Lung (tissue), 12 donors: ENCODE measurements around the gene ETV5. TPM values are rescaled to one million over a fixed set of nuclear protein-coding genes. Genes with fewer than 3 reads are reported as not detected.

ENCODE experiments used
- ATAC-seq: fragments of 200-7000 bp; cut with Tn5 transposase; one replicate; pipeline ENCODE4 v1.9.1; 2020; ENCODE audit warnings: moderate number of reproducible peaks; ENCODE audit not compliant: insufficient read depth, low FRiP score
- DNase-seq, 3 donors: peaks; one replicate each; pipeline ENCODE4 v3.0.0-alpha.2; 2013 to 2017
- H3K27ac ChIP-seq, 2 donors: one replicate each; pipeline ENCODE4 v1.5.1; 2013; ENCODE audit warnings: mild to moderate bottlenecking in 2 of 2, moderate library complexity in 2 of 2, control low read depth in 1 of 2, inconsistent platforms in 1 of 2, low read depth in 1 of 2, low read length in 1 of 2
- H3K27me3 ChIP-seq, 3 donors: one replicate each; pipeline ENCODE4 v1.5.1; 2013; ENCODE audit warnings: low read length in 2 of 3; ENCODE audit not compliant: control insufficient read depth in 3 of 3, insufficient read depth in 3 of 3
- H3K36me3 ChIP-seq, 4 donors: one replicate each; pipeline ENCODE4 v1.5.1; 2013; ENCODE audit warnings: low read length in 4 of 4, mild to moderate bottlenecking in 1 of 4, moderate library complexity in 1 of 4; ENCODE audit not compliant: control insufficient read depth in 4 of 4, insufficient read depth in 4 of 4
- H3K4me1 ChIP-seq, 5 donors: one replicate each; pipeline ENCODE4 v1.5.1; 2013; ENCODE audit warnings: low read length in 5 of 5, mild to moderate bottlenecking in 2 of 5, moderate library complexity in 1 of 5; ENCODE audit not compliant: control insufficient read depth in 5 of 5, insufficient read depth in 5 of 5
- H3K4me3 ChIP-seq: one replicate; pipeline ENCODE4 v1.5.1; 2013; ENCODE audit warnings: mild to moderate bottlenecking, control low read depth, moderate library complexity
- H3K9ac ChIP-seq, 2 donors: one replicate each; pipeline ENCODE4 v1.5.1; 2013; ENCODE audit warnings: low read length in 2 of 2, control low read depth in 1 of 2; ENCODE audit not compliant: insufficient read depth in 1 of 2
- H3K9me3 ChIP-seq, 4 donors: one replicate each; pipeline ENCODE4 v1.5.1; 2013; ENCODE audit warnings: low read length in 3 of 4, mild to moderate bottlenecking in 1 of 4, moderate library complexity in 1 of 4; ENCODE audit not compliant: control insufficient read depth in 4 of 4, insufficient read depth in 3 of 4
- WGBS, 2 donors: extraction: QIAGEN DNeasy Blood & Tissue Kit; methylation state at CpG; one replicate each; pipeline ENCODE4 v1.1.7; 2013; 5-methylcytosine and 5-hydroxymethylcytosine counted together
- polyA plus RNA-seq, 2 donors: library from polyadenylated mRNA; stranded (reverse); fragments of 200-250 nt; gene quantifications; one replicate each; pipeline ENCODE4 v1.2.1, GENCODE V29; 2013
- total RNA-seq, 2 donors: library from RNA; depleted of rRNA in 1 of 2; stranded (reverse); fragments of >200 nt in 1 of 2; gene quantifications; one replicate each; pipeline ENCODE4 v1.2.1, GENCODE V29; 2014 to 2021
- TF ChIP-seq, protein P1 (sequence below): IDR thresholded peaks from 2 replicates; pipeline ENCODE4 v1.5.1; 2012; ENCODE audit warnings: mild to moderate bottlenecking; ENCODE audit errors: control extremely low read depth, extremely low read depth
- donor health status: control.
- donor health status: control.
- donor health status: Bipolar disorder and iron deficiency.
- donor health status: healthy.
- donor health status: DM: yes; HTN: yes; CAD: no.

The ETV5 gene
- total and polyA plus RNA-seq, 4 donors, result 12.5 to 53.9 (median 23.0) TPM

DNA sequence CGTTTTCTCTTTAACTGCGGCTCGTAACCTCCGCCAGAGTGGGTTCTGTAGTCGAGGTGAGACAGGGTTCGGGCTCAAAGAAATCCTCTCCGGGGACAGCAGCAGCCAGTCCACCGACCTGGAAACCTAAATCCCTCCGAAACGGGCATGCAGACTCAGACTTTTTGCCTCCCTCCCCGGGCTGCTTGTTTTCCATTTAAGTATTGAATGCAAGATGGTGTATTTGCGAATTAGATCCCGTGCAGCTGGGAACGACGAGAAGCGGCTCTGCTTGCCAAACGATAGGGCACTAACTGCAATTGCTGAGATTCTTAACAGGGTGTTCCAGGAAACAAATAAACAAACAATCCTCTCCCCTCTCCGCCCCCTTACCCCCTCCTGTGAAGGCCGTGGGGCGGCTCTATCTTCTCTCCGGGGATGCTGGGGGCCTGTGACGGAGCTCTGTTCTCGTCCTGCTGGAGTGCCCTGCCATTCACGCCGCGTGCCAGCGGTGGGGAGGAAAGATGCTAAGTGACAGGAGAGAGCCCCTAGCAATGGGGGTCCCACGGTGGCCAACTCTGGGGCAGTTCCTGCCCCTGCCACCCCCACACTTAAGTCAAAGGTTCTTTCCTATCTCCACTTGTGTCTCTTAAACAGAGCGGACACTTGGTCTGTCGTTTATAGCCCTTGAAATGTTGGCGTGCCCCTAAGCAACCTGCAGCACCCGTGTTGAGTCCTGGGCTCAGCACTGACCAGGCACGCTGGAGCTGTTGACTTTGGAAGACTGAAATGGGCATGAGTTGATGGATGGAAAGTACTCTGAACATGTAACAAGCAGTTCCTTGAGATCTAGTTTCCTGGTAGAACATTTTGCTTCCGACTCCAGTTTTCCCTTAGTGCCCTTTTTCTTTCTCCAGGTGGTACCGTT is 1.3 kb upstream of the ETV5 start:
- TF ChIP-seq, protein P1, sequence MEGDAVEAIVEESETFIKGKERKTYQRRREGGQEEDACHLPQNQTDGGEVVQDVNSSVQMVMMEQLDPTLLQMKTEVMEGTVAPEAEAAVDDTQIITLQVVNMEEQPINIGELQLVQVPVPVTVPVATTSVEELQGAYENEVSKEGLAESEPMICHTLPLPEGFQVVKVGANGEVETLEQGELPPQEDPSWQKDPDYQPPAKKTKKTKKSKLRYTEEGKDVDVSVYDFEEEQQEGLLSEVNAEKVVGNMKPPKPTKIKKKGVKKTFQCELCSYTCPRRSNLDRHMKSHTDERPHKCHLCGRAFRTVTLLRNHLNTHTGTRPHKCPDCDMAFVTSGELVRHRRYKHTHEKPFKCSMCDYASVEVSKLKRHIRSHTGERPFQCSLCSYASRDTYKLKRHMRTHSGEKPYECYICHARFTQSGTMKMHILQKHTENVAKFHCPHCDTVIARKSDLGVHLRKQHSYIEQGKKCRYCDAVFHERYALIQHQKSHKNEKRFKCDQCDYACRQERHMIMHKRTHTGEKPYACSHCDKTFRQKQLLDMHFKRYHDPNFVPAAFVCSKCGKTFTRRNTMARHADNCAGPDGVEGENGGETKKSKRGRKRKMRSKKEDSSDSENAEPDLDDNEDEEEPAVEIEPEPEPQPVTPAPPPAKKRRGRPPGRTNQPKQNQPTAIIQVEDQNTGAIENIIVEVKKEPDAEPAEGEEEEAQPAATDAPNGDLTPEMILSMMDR, result no peak
- Histone ChIP-seq H3K27ac (peak overlapping the region; percentile 45 to 96), H3K9ac (peak overlapping the region; percentile 35 to 94), H3K9me3 (no peaks in the 10 kb centered on the region), H3K27me3 (no peaks in the 10 kb centered on the region), H3K4me1 (peaks cover 0 to 36% (median 9%) of the 10 kb centered on the region in 5 donors), H3K4me3 (no peak overlapping the region), H3K36me3 (no peaks in the 10 kb centered on the region)
- WGBS, 2 donors, result 4 to 5% methylated on average over 35 of the region's 35 CpGs
- DNase-seq, result peak; percentile 87 to 92 (median 92)
- ATAC-seq, result no peak

DNA sequence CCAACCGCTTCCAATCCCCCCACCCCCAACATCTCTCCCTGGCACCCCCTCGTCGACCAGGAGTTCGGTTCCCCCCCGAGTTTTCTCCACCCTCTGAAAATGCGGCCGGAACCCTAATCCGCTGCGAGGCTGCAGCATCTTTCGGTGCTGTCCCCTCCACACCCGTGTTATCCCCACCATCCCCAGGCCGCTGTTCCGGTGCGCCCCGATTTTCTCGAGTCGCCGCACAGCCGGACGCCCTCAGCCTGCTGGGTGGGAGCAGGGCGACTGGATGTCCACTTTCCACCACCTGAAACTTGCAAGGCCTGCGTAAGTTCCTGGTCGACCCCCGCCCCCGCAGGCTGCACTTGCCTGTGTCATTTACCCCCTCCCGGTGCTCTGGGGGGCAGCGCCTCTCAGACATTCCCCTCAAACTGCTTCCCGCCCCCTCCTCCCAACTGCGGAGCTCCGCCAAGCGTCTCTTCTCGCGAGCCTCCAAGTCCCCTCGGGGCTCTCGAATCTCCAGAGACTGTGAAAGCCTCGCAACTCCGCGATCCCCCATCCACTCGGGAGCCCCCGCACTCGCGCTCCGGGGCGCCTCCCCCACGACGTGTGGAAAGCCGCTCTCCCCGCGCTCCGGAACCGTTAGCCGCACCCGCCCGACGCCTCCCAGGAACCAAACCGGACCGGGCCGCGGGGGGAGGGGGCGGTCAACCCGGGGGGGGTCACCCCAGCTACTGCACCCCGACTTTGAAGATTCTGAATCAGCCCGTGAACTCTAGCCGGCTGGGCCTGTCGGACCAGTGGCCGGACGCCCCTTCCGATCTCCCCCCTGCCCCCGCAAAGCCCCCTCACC is 566 bp downstream of the ETV5 start:
- H3K27me3 ChIP-seq, result no peaks in the 10 kb centered on the region

DNA sequence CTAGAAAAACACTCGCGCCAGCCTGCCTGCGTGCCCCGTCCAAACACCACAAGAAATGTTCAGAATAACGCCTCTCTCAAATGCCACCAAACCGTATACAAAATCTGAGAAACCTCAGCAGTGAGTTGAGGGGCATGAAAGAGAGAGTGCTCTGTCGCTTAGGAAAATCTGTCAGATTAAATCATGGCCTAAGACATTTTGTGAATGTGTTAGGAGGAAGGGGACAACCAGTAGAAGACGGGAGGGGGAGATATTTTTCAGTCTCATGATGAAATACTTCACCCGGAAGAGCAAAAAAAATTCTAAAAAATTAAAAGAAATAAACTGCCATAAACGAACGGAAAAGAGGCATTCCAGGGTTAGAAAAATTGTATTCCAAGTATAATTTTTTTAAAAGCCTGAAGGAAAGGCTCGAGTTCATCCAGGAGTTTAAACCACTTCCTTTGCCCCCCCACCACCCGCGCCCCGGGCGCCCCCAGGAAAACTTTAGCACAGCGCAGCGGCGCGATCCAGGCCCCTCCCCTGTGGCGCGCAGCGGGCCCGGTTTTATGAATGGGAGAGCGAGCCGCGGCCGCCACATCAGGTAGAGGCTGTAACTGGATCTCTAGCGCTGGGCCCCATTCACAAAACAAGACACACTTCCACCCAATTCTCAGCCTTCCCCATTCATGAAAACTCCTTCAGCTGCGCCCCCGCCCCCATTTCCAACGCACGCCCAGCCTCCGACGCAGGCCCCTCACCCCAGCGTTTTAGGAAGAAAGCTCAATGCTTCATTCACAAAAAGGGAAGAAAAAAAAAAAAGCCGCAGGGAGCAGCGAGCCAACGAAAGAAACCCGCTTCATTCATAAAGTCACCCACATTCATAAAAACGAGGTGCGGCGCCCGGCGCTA is 1.4 kb downstream of the ETV5 start:
- peak; percentile 80 to 89 (median 88) for DNase-seq
- peaks cover 0 to 3% (median 0%) of the 10 kb centered on the region in 4 donors for H3K36me3 ChIP-seq
- no peaks in the 10 kb centered on the region for H3K9me3 ChIP-seq
- TF ChIP-seq, protein P1, result no peak
- ATAC-seq, result no peak
- peak overlapping the region in 1 of 2 donors; percentile 24 for H3K27ac ChIP-seq
- H3K4me3 ChIP-seq, result peak overlapping the region; percentile 85
- no peaks in the 10 kb centered on the region for H3K27me3 ChIP-seq
- 1 to 3% methylated on average over 45 of the region's 45 CpGs for WGBS, 2 donors
- peaks cover 0 to 57% (median 14%) of the 10 kb centered on the region in 5 donors for H3K4me1 ChIP-seq
- H3K9ac ChIP-seq, result peak overlapping the region; percentile 65 to 81

More for the DNA sequence above, 566 bp downstream of the ETV5 start:
- no peak for ATAC-seq
- Histone ChIP-seq H3K9me3 (no peaks in the 10 kb centered on the region), H3K4me3 (peak overlapping the region; percentile 85), H3K4me1 (peaks cover 0 to 49% (median 14%) of the 10 kb centered on the region in 5 donors), H3K36me3 (peaks cover 0 to 3% (median 0%) of the 10 kb centered on the region in 4 donors), H3K9ac (peak overlapping the region; percentile 26 to 74), H3K27ac (peak overlapping the region; percentile 86 to 88)
- TF ChIP-seq, protein P1, result no peak
- WGBS, 2 donors, result 0 to 1% methylated on average over 61 to 69 of the region's 69 CpGs
- peak; percentile 78 to 86 (median 81) for DNase-seq
